GM19397 (cell line): ENCODE results near the gene DBNDD1.

Source experiments
- ATAC-seq: cut with Tn5 transposase; IDR thresholded peaks from one replicate; pipeline ENCODE4 v1.9.1; 2021; ENCODE audit warnings: mild to moderate bottlenecking, moderate library complexity; ENCODE audit not compliant: unreplicated experiment

The DBNDD1 gene

GRCh38 chr16:90037276-90037675 is 18.0 kb upstream of the DBNDD1 start:
- ATAC-seq = no peak

- ATAC-seq = no peak
These were observed 16.6 kb upstream of the DBNDD1 start for GRCh38 chr16:90035902-90036301.

DNA sequence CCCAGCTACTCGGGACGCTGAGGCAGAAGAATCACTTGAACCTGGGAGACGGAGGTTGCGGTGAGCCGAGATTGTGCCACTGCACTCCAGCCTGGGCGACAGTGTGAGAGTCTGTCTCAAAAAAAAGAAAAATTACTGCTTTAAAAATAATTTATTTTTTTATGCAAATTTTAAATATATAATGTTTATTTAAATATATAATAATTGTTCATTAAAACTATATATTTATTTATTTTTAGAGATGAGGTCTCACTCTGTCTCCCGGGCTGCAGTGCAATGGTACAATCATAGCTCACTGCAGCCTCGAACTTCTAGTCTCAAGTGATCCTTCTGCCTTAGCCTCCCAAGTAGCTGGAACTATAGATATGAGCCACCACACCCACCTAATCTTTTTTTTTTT is 15.2 kb upstream of the DBNDD1 start:
- no peak for ATAC-seq

- ATAC-seq = no peak
These were observed 14.1 kb upstream of the DBNDD1 start for GRCh38 chr16:90033387-90033786.

- no peak for ATAC-seq
These were observed 13.5 kb upstream of the DBNDD1 start for GRCh38 chr16:90032674-90033331.

- ATAC-seq = no peak
These were observed 12.8 kb upstream of the DBNDD1 start for GRCh38 chr16:90031931-90032673.

DNA sequence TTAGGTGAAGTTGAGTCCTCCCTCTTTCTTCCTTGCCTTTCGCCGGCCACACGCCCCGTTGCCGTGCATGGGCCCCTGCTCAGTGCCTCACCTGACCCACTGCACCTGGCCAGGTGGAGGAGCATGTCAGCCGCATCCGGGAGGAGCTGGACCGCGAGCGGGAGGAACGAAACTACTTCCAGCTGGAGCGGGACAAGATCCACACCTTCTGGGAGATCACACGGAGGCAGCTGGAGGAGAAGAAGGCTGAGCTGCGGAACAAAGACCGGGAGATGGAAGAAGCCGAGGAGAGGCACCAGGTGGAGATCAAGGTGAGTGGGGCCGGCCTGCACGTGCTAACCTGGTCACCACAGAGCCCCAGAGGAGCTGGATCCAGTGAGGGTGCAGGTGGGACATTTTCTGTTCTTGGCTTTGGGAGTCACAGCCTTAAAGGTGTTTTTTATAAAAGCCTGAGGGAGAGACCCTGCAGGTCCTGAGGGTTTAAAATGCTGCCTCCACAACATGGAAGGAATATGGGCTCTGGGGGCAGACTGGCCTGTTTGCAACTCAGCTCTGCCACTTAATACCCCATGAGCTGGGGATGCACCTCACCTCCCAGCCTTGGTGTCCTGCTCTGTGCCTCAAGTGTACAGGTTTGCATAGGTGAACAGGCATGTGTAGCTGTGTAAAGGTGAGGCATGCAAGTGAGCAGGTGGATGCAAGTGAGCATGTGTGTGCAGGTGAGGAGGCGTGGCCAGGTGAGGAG is 12.1 kb upstream of the DBNDD1 start:
- no peak for ATAC-seq

DNA sequence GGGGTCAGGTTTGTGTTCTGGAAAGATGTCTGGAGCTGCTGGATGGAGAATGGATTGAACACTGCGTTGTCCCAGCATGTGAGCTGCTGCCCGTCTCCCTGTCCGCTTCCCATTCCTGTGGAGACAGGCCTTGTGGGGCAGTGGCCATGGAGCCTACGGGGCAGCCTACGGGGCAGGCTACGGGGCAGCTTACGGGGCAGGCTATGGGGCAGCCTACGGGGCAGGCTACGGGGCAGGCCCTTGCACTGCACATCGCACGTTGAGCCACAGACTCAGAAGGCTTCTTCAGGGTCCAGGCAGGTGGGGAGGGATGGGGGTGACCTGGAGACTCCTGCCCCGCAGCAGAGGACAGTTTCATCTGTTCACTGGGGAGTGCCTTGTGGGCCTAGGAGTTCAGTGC is 9.7 kb upstream of the DBNDD1 start:
- ATAC-seq = no peak

DNA sequence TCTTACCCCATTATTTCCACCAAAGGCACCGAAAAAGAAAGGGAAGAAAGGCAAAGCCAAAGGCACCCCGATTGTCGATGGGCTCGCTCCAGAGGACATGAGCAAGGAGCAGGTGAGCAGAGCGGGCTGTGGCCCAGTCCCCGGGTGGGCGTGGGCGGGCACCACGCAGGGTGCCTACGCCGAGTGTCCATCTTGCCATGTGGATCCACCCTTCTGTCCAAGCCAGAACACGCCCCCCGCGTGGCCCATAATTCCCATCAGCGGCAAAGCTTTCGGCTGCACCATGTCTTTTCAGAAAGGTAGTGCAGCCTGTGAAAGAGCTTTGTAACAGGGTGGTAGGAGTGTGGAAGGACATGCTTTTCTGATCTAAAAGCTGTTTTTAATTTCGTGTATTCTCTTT is 8.4 kb upstream of the DBNDD1 start:
- ATAC-seq = no peak

- no peak for ATAC-seq
These were observed 6.9 kb upstream of the DBNDD1 start for GRCh38 chr16:90026135-90026534.

DNA sequence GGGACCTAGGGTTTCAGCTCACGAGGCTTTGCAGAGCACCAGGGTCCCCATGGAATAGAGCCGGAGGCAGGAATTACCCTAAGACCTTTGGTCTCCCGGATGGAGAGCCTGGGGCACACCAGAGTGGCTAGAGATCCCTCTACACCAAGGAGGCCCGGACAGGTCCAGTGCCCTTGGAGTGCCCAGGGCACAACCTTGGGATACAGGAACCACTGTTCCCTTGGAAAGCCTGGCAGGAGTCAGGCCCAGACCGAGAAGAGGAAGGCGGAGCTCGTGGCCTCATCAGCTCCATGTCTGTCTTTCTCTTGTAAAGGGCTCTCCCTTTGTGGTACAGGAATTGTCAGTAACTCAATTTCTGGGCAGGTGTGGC is 3.8 kb upstream of the DBNDD1 start:
- ATAC-seq = no peak

GRCh38 chr16:90022209-90023077 is 3.2 kb upstream of the DBNDD1 start:
- ATAC-seq = peak; percentile 63

- no peak for ATAC-seq
These were observed 1.7 kb upstream of the DBNDD1 start for GRCh38 chr16:90020838-90021382.

GRCh38 chr16:90020260-90020837 is 1.1 kb upstream of the DBNDD1 start:
- no peak for ATAC-seq

- no peak for ATAC-seq
These were observed 445 bp upstream of the DBNDD1 start for GRCh38 chr16:90019543-90020259.

- ATAC-seq = no peak
These were observed 982 bp downstream of the DBNDD1 start for GRCh38 chr16:90018297-90018651.

- no peak for ATAC-seq
These were observed 2.8 kb downstream of the DBNDD1 start for GRCh38 chr16:90016339-90016950.

GRCh38 chr16:90015586-90016338 is 3.5 kb downstream of the DBNDD1 start:
- no peak for ATAC-seq
